NOMO-1 treated with dmso at 0.1 percent for 144 hours (cell line): ENCODE results near the gene ZNF454.

Experiments
- DNase-seq: peaks from one replicate; lab custom pipeline; 2025; ENCODE audit not compliant: unreplicated experiment; lab: John Stamatoyannopoulos, UW

ZNF454 gene

DNA sequence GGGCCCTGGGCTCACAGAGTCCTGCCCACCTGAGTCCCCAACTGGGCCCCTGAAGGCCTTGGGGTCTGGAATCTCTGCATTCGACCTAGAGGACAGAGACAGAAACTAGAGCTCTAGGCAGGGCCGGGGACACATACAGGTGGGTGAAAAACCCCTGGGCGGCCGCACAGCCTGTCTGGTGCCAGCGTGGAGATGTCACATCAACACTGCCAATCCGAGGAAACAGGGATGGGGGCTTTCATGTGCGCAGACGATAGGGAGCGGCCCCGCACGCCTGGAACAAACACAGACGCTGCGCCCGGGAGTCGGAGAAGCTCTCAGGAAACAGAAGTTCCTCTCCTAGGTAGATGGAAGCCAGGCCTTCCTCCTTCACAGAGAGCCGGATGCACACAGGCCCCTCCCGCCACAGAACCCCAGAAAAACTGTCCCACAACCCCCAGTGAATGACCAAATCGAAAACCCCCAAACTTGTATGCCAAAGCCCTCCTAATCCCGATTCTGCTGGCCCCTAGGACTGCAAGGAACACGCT, 52.3 kb downstream of the ZNF454 start:
- DNase-seq: no peak

DNA sequence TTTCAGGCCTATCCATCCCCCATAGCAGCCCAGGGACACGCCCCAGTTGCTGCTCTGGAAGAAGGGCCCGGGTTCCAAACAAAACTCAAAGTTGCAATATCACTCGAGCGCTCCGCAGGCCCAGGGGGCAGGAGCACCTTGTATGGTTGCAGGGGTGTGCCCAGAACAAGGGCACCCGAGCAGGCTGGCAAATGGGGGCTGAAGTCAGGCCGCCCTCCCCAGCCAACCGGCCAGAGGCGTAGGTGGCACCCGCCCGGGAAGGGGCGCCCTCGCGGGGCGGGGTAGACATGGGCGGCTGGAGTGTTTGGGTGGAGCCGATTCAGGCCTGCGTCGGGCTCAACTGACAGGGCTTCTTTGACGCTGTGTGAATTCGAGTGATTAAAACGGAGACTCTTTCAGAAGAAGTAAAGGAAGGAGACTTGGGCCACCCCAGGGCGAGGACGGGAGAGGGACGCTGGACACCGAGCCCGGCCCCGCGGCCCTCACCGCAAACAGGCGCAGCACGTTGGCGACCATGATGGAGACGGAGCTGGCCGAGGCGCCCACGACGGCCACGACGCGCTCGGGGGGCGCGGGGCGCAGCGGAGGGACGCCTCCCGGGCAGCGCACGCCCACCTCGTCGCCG, 53.1 kb downstream of the ZNF454 start:
- DNase-seq: no peak

DNA sequence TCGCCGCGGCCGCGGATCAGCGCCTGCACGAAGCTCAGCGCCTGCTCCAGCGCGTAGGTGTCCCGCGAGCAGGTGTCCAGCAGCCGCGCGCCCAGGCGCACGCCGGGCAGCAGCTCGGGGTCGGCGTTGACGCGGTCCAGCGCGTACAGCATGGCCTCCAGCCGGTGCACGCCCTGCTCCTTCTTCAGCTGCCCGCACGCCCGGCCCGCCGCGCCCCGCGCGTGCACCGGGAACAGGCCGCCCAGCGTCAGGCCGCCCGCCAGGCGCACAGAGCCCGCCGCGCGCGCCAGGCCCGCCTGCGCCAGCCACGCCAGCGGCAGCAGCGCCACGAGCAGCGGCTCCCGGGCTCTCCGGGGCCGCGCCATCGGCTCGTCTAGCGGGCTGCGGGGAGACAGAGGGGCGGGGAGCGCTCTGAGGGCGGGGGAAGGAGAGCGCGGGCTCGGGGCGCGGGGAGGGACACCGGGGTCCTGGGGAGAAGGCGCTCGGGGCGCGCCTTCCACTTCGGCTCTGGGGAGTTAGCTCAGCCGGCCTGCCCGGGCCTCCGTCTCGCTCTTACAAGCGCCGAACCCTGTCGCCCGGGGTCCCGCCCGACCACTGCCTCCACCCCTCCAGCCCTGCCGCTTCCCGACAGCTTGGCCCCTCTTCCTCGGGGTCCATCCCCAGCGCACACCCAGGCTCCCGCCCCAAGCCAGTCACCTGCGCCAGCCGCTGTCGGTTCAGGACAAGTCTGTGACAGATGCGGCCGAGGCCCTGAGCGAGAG, 53.8 kb downstream of the ZNF454 start, which contains the start of gene GRM6:
Gene GRM6, minus strand, starts transcription at position 741 of the 761 bp plus-strand sequence. Its CDS starts 376 bp downstream, at position 365.
- DNase-seq: no peak

DNA sequence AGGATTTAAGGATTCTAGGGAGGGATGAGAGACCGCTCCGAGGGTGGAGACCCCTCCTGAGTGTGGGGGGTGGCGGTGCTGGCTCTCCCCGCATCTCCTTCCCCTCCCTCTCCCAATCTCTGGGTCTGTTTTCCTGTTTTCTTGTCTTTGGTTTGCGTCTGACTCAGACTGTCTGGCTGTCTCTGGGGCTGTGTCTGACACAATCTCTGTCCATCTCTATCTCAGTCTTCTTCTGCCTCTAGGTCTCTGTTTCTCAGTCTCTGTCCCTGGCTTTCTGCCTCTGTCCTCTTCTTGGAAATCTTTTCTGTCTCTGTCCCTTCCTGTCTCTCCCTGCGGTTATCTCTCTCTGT, 54.3 kb downstream of the ZNF454 start:
- no peak for DNase-seq

DNA sequence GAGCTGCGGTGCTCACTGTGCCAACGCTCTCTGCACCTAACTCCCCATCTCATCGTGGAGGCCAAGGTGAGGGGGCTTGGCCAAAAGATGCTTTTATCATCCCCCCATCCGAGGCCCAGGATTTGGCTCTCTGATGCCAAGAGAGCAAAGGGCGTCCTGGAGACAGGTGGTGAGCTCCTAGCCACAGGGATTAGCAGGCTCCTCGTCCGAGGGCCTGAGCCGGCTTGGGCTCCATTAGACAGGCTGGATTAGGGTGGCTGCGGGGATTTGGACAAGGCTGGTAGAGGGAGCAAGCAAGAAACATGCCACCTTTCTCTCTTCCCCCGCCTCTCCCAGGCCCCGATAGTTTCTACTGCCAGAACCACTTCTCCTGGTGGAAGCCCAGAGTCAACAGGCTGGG, 55.2 kb downstream of the ZNF454 start:
- DNase-seq: no peak

DNA sequence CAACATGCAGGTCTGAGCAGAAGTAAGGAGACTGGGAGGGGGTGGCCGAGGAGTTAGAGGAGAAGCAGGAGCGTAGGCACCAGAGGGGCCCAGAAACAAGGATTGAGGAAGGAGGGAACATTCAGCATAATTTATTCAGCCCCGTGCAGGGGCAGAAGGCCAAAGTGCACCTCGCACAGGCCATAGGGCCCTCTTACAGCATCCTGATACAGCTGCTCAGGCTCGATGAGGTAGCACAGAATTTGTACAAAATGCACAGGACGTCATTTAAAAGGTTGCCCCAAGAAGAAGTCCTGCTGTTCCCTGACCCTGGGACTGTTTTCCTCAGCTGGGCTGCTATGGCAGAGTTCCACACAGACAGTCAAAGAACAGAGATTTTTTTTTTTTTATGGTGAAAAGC, 56.2 kb downstream of the ZNF454 start:
- no peak for DNase-seq

DNA sequence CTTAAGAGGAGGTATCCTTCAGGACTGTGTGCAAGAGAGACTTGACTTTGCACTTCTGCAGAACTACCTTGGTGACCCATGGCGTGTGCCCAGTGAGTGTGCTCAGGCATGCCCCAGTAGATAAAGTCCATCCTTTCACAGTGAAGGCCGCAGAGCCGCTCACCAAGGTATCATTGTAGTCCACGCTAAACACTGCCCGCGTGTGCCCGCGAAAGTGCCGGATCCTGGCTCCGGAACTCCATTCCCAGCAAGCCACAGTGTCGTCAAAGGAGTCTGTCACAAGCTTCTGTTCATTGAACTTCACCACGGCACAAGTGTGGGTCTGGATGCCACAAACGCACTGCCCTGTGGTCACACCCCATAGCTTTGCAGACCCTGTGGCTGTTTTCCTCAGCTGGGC, 57.4 kb downstream of the ZNF454 start:
- no peak for DNase-seq

DNA sequence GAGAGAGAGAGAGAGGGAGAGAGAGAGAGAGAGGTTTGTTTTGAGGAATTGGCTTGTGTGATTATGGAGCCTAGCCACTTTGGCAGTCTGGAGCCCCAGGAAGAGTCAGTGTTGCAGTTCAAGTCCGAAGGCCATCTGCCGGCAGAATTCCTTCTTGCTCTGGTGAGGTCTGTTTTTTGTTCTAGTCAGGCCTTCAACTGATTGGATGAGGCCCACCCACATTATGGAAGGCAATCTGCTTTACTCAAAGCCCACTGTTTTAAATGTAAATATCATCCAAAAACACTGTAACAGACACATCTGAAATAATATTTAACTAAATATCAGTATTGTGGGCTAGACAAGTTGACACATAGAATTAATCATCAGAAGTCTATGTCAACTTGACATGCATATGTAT, 65.6 kb downstream of the ZNF454 start:
- DNase-seq: no peak

DNA sequence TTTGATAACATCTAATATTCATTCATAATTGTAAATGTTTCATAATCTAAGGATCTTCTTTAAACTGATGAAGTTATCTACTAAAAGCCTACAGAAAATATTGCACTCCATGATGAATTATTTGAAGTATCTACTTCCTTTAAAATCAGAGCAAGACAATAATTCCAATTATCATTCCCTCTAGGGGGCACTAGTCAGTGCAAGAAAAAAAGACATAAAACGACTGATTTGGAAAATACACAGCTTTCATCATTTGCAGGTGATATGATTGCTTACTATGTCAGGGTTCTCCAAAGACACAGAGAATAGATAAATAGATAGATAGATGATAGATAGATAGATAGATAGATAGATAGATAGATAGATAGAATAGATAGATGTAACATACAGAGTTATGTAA, 67.7 kb downstream of the ZNF454 start:
- DNase-seq: no peak
